Astrocyte of the spinal cord (primary cell): ENCODE data around the gene PLCL1.

Experiments
- DNase-seq: peaks from one replicate; pipeline ENCODE4 v3.0.0; 2011; ENCODE audit warnings: low read depth, low spot score
- H3K4me3 ChIP-seq: 2 replicates; pipeline ENCODE4 v1.5.1; 2011; ENCODE audit warnings: low read depth, mild to moderate bottlenecking, low read length, moderate library complexity
- in situ Hi-C: cut with HindIII; loops from 2 replicates; pipeline ENCODE4 v1.10.0; 2017; ENCODE audit warnings: low sequenced_read_pairs
- TF ChIP-seq, protein P1 (sequence below): IDR thresholded peaks from 2 replicates; pipeline ENCODE4 v1.5.1; 2012; ENCODE audit warnings: low read depth, mild to moderate bottlenecking, low read length, inconsistent platforms

Gene PLCL1

DNA sequence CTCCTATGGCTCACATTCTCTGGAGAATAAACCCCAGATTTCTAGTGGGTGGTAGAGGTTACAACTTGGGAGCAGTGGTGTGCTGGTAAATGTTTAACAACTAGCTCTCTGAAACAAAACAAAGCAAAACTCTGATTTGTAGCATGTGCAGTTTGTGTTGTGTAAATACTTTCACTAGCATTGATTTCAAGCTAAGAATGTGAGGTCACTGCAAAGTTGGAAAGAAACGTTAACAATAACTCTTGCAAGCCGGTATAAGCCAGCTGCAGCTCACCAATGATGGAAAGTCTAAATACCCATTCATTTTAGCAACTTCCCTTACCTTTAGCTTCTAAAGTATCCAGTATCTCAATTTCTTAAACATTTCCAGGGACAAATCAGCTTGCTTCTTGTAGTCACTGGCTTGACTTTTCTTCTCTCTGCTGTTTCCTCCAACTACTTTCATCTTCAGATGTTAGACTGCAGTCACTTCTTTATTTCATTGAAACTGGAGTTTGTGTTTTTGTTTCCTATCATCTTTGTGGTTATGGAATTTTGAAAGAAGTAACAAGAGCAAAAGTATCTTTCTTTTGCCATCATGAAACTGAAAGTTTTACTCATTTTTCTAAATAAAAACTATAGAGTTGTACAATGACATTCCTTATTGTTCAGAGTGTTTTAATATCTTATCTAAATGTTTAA is 140.2 kb downstream of the PLCL1 start:
- H3K4me3 ChIP-seq, result no peak overlapping the region
- DNase-seq, result no peak
- in situ Hi-C loops, result no loop called here
- TF ChIP-seq, protein P1, sequence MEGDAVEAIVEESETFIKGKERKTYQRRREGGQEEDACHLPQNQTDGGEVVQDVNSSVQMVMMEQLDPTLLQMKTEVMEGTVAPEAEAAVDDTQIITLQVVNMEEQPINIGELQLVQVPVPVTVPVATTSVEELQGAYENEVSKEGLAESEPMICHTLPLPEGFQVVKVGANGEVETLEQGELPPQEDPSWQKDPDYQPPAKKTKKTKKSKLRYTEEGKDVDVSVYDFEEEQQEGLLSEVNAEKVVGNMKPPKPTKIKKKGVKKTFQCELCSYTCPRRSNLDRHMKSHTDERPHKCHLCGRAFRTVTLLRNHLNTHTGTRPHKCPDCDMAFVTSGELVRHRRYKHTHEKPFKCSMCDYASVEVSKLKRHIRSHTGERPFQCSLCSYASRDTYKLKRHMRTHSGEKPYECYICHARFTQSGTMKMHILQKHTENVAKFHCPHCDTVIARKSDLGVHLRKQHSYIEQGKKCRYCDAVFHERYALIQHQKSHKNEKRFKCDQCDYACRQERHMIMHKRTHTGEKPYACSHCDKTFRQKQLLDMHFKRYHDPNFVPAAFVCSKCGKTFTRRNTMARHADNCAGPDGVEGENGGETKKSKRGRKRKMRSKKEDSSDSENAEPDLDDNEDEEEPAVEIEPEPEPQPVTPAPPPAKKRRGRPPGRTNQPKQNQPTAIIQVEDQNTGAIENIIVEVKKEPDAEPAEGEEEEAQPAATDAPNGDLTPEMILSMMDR, result no peak

DNA sequence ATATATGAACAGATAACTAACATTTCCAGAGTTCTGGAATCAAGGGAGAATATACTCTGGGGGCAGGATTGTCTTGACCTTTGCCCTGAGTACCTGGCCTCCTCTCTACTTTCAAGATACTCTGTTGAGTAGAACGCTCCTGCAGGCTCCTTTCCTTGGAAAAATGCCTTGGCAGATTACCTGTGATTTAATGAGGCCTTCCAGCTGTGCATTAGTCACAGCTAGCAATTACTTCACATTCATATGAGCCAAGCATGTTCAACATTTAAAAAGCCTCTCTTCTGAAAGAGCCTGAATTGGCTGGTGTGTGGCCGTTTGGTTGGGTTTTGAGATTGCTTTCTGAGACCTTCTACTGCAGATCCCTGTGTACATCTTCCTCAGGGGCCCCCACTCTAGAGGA is 142.2 kb downstream of the PLCL1 start:
- in situ Hi-C loops, result no loop called here

DNA sequence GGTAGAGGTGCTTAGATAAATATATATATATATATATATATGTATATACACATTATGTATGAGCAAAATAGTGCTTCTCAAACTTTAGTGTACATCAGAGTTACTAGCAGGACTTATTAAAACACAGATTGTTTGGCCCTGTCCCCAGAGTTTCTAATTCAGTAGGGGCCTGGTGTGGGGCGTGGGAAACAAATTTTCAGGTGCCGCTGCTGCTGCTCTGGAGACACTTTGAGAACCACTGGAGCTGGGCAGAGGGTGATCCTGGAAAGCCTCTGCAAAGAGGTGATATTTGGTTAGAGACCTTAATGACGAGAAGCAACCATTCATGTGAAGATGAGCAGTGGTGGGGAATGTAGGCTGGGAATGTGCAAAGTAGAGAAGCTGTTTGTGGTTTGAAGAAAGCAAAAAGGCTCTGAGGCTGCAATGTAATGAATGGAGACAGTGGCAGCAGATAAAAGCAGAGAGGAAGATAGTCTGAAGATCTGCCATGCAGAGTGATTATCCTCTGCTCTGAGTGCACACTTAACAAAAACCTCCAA is 142.9 kb downstream of the PLCL1 start:
- TF ChIP-seq, protein P1, result no peak
- H3K4me3 ChIP-seq, result no peak overlapping the region
- in situ Hi-C loops, result no loop called here
- DNase-seq, result no peak

More for the DNA sequence above, 142.2 kb downstream of the PLCL1 start:
- peak; percentile 27 for DNase-seq
- no peak overlapping the region for H3K4me3 ChIP-seq
- TF ChIP-seq, protein P1, result no peak

DNA sequence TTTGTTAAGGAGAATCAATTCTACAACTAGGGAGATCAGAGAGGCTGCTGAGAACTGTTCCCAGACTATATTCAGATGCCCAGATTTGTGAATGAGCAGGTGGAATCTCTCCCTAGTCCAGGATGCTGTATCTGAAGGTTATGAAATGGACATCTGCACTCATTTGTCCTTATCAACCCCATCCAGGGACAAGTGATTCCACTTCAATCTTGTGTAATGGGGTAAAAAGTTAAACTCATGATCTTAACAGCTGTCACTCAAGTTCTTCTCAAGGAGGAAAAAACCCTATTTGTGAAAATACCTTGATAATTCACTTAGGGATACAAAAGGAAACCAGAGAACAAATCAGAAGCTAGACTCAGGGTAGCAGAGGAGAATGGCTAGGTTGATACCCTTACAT is 144.8 kb downstream of the PLCL1 start:
- TF ChIP-seq, protein P1, result no peak
- no peak for DNase-seq
- no peak overlapping the region for H3K4me3 ChIP-seq
- in situ Hi-C loops, result no loop called here

DNA sequence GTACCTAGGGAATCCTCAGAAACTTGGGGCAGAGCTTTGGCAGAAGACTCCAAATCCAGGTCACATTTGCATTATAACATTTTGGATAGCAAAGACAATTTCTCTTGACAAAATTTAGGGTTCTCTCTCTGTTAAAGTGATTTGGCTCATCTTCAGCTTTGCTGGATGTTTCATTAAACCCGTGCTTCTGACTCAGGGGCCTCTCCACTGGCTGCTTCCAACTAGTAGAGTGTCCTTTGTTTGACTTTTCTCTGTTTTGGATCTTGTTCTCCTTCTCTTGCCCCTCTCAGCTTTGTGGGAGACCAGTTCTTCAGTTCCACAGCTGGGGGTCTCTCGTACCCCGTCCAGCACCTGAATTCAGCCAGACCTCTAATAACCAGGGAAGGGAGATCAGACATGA is 145.6 kb downstream of the PLCL1 start:
- TF ChIP-seq, protein P1, result no peak
- in situ Hi-C loops, result no loop called here
- no peak overlapping the region for H3K4me3 ChIP-seq
- DNase-seq, result no peak

DNA sequence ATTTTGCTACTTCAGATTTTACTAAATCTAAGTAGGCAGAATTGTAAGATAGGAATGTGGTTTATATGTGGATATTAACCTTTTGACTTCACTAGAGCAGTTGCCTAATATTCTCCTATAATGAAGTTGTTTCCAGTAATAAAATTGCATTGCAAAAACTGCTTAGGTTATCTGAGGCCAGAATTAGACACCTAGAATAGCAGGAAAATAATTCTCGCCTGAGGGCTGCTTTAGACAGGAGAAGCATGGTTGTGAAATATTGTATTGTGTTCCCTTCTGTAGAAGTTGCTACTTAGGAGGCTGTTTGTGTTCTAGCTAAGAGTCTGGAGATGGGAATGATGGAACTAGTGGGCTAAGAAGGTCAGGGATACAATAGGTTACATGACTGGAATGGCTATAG is 146.3 kb downstream of the PLCL1 start:
- in situ Hi-C loops, result no loop called here
- no peak for DNase-seq
- H3K4me3 ChIP-seq, result no peak overlapping the region
- TF ChIP-seq, protein P1, result no peak
